Measurements from ENCODE around the gene KLK13.

GRCh38 chr19:51009061-51009891 lies 55.6 kb downstream of the KLK13 start:
- no peak for TF ChIP-seq EP300 (IDR thresholded peaks at IDR 0.05)
- TF ChIP-seq POLR2A (IDR thresholded peaks at IDR 0.05) = no peak

All from sigmoid colon (tissue), 4 donors.